Naive thymus-derived CD4-positive, alpha-beta T cell (primary cell): ENCODE measurements around the gene OTOS. TPM values are rescaled to one million over a fixed set of nuclear protein-coding genes. Genes with fewer than 3 reads are reported as not detected.

Experiments
- polyA plus RNA-seq, 2 donors: library from polyadenylated mRNA; unstranded; fragments of 300-500 nt; fragmentation: Illumina TruSeq; gene quantifications; one replicate each; pipeline ENCODE4 v1.2.3, GENCODE V29; 2021
- total RNA-seq, 6 experiments: library from RNA in 5 of 6; stranded (reverse) in 5 of 6; gene quantifications; 1 replicate in 5 of 6; 2 replicates in 1 of 6; pipeline ENCODE4 v1.2.3 and lab custom pipeline; 2021 to 2026

Gene OTOS
- total and polyA plus RNA-seq, 7 experiments from 2014 or later = not detected

Other genes starting within 250 kb of the OTOS start
- 100 to 1,000 TPM in 1 of 5 experiments, 10 to 100 TPM in 4; 92.1 to 106 (median 92.5) TPM for gene NDUFA10, start 115.3 kb downstream of the OTOS start, total RNA-seq
- 100 to 1,000 TPM; 134 to 136 TPM for gene NDUFA10, start 115.3 kb downstream of the OTOS start, polyA plus RNA-seq
- gene OR6B2, start 110.2 kb downstream of the OTOS start, total RNA-seq = not detected
- not detected for gene OR6B2, start 110.2 kb downstream of the OTOS start, polyA plus RNA-seq
- gene OR6B3, start 87.1 kb downstream of the OTOS start, total RNA-seq = not detected
- gene OR6B3, start 87.1 kb downstream of the OTOS start, polyA plus RNA-seq = not detected
- 100 to 1,000 TPM in 1 of 5 experiments, 10 to 100 TPM in 4; 53.7 to 106 (median 71.8) TPM for gene COPS9, start 4.4 kb downstream of the OTOS start, total RNA-seq
- gene COPS9, start 4.4 kb downstream of the OTOS start, polyA plus RNA-seq = 100 to 1,000 TPM; 264 to 297 TPM